A549 (cell line): ENCODE results near the gene PREPL. TPM values are rescaled to one million over a fixed set of nuclear protein-coding genes. Genes with fewer than 3 reads are reported as not detected.
A peak's percentile ranks its signal among the peaks of the same experiment; 100 is the strongest.
"Not testable (repeated sequence)": the region's sequence is repeated elsewhere in the genome, so short reads cannot be mapped to it uniquely, and the experiment has no call there.

ENCODE experiments used
- ATAC-seq, 2 experiments: fragments of 200-7000 bp in 1 of 2; fragments of >200 bp in 1 of 2; cut with Nextera tagmentation in 1 of 2; cut with Tn5 transposase in 1 of 2; 3 replicates each; pipeline versions ENCODE4 v1.8.0 to v1.9.1; 2018 to 2020; ENCODE audit warnings: mild to moderate bottlenecking in 1 of 2, moderate library complexity in 1 of 2
- CTCF ChIA-PET: fragments of 300-600 bp; sonication (Branson Sonifier 250); formaldehyde crosslinking; extraction: SDS; loops from one replicate; lab custom pipeline; 2021; ENCODE audit warnings: antibody characterized with exemption, inconsistent platforms; lab: Yijun Ruan, JAX
- POLR2A ChIA-PET: fragments of 350-600 bp; formaldehyde crosslinking; extraction: SDS; loops from one replicate; lab custom pipeline; 2021; ENCODE audit warnings: antibody characterized with exemption, inconsistent platforms; lab: Yijun Ruan, JAX
- DNase-seq, 2 experiments: peaks; one replicate each; pipeline versions ENCODE4 v3.0.0 to v3.0.0-alpha.2; 2011 to 2016; ENCODE audit warnings: low read depth in 1 of 2, low spot score in 1 of 2
- FAIRE-seq: peaks from 2 replicates; lab custom pipeline; 2011; peaks lifted over from hg19 to GRCh38; lab: Jason Lieb, UNC
- H3K27ac ChIP-seq, 2 experiments: fragments of >200 bp; sonication (Bioruptor Twin); formaldehyde crosslinking; 3 replicates each; pipeline ENCODE4 v1.5.1; 2016 to 2017
- H3K4me1 ChIP-seq: fragments of >200 bp; sonication (Bioruptor Twin); formaldehyde crosslinking; 3 replicates; pipeline ENCODE4 v1.6.1; 2016
- H3K4me2 ChIP-seq: fragments of >200 bp; sonication (Bioruptor Twin); formaldehyde crosslinking; 3 replicates; pipeline ENCODE4 v1.6.1; 2016
- H3K4me3 ChIP-seq: fragments of >200 bp; sonication (Bioruptor Twin); formaldehyde crosslinking; 3 replicates; pipeline ENCODE4 v1.5.1; 2016
- H3K9me3 ChIP-seq: fragments of >200 bp; sonication (Bioruptor Twin); formaldehyde crosslinking; 3 replicates; pipeline ENCODE4 v1.6.1; 2016
- BCL3 ChIP-seq: fragments of >200 bp; sonication (Bioruptor Twin); formaldehyde crosslinking; IDR thresholded peaks from 3 replicates; pipeline ENCODE4 v1.6.1; 2016
- CEBPB ChIP-seq, 2 experiments: fragments of >200 bp in 1 of 2; sonication (Bioruptor Twin) in 1 of 2; formaldehyde crosslinking in 1 of 2; IDR thresholded peaks; 2 replicates each; pipeline ENCODE4 v1.6.1; 2012 to 2016
- E2F6 ChIP-seq: IDR thresholded peaks from 2 replicates; pipeline ENCODE4 v1.6.1; 2012; ENCODE audit warnings: low read depth, borderline replicate concordance
- EHMT2 ChIP-seq: fragments of 200-600 bp; sonication (generic); IDR thresholded peaks from 2 replicates; pipeline ENCODE4 v1.6.1; 2016; ENCODE audit warnings: antibody characterized with exemption, low read depth, mild to moderate bottlenecking, moderate library complexity
- EP300 ChIP-seq, 2 experiments: fragments of >200 bp; sonication (Bioruptor Twin); formaldehyde crosslinking; IDR thresholded peaks; 2 replicates in 1 of 2; 3 replicates in 1 of 2; pipeline ENCODE4 v1.6.1; 2016 to 2017
- GATA3 ChIP-seq: IDR thresholded peaks from 2 replicates; pipeline ENCODE4 v1.6.1; 2012; ENCODE audit warnings: borderline replicate concordance
- HDAC2 ChIP-seq: fragments of 200-600 bp; sonication (generic); IDR thresholded peaks from 2 replicates; pipeline ENCODE4 v1.6.1; 2016
- HOXA7 ChIP-seq: fragments of 250-450 bp; sonication (Bioruptor Pico); IDR thresholded peaks from 2 replicates; pipeline ENCODE4 v1.5.0; 2020; ENCODE audit warnings: mild to moderate bottlenecking, moderate library complexity
- HOXB13 ChIP-seq: fragments of 250-450 bp; sonication (Bioruptor Pico); IDR thresholded peaks from 2 replicates; pipeline ENCODE4 v1.5.0; 2020; ENCODE audit warnings: low read depth, mild to moderate bottlenecking, moderate library complexity
- KDM1A ChIP-seq: fragments of 200-600 bp; sonication (generic); IDR thresholded peaks from 2 replicates; pipeline ENCODE4 v1.6.1; 2016; ENCODE audit warnings: low read depth, mild to moderate bottlenecking
- MAFK ChIP-seq: fragments of 450-650 bp; IDR thresholded peaks from 2 replicates; pipeline ENCODE4 v1.6.1; 2014; ENCODE audit not compliant: partially characterized antibody
- NFE2L2 ChIP-seq: fragments of 150-350 bp; conservative IDR thresholded peaks from 2 replicates; pipeline ENCODE4 v1.6.1; 2014; ENCODE audit warnings: low read length
- NR3C1 ChIP-seq: fragments of >200 bp; sonication (Bioruptor Twin); formaldehyde crosslinking; IDR thresholded peaks from 3 replicates; pipeline ENCODE4 v1.6.1; 2017
- PBX3 ChIP-seq: IDR thresholded peaks from 2 replicates; pipeline ENCODE4 v1.6.1; 2012
- RARB ChIP-seq: fragments of 250-450 bp; sonication (Bioruptor Pico); IDR thresholded peaks from 2 replicates; pipeline ENCODE4 v1.8.0; 2021; ENCODE audit warnings: mild to moderate bottlenecking, moderate library complexity
- RCOR1 ChIP-seq: fragments of 150-350 bp; IDR thresholded peaks from 2 replicates; pipeline ENCODE4 v1.6.1; 2014; ENCODE audit warnings: antibody characterized with exemption, low read length, low read depth
- SMC3 ChIP-seq: fragments of >200 bp; sonication (Bioruptor Twin); formaldehyde crosslinking; IDR thresholded peaks from 3 replicates; pipeline ENCODE4 v1.6.1; 2018; ENCODE audit warnings: inconsistent platforms
- SREBF2 ChIP-seq: fragments of 450-650 bp; IDR thresholded peaks from 2 replicates; pipeline ENCODE4 v1.6.1; 2014; ENCODE audit warnings: mild to moderate bottlenecking, moderate library complexity
- ZC3H11A ChIP-seq: fragments of 450-650 bp; IDR thresholded peaks from 2 replicates; pipeline ENCODE4 v1.6.1; 2014; ENCODE audit warnings: antibody characterized with exemption, mild to moderate bottlenecking
- ZFP36 ChIP-seq: fragments of 450-650 bp; IDR thresholded peaks from 2 replicates; pipeline ENCODE4 v1.6.1; 2014; ENCODE audit warnings: borderline replicate concordance; ENCODE audit not compliant: partially characterized antibody
- ZNF302 ChIP-seq: fragments of 250-450 bp; sonication (Bioruptor Pico); IDR thresholded peaks from 2 replicates; pipeline ENCODE4 v1.9.0; 2021; ENCODE audit warnings: inconsistent platforms, mild to moderate bottlenecking, moderate library complexity
- ZSCAN20 ChIP-seq: fragments of 250-450 bp; sonication (Bioruptor Pico); IDR thresholded peaks from 2 replicates; pipeline ENCODE4 v1.8.0; 2022; ENCODE audit warnings: mild to moderate bottlenecking, moderate library complexity
- WGBS: methylation state at CpG from one replicate; pipeline ENCODE4 v1.1.6; 2017; ENCODE audit errors: missing lambda C conversion rate; 5-methylcytosine and 5-hydroxymethylcytosine counted together
- polyA plus RNA-seq, 4 experiments: library from polyadenylated mRNA; depleted of rRNA in 3 of 4; stranded (reverse); fragments of >200 nt; fragmentation: RNase III in 1 of 4; extraction: RNeasy Plus Mini Kit Qiagen cat#74134 plus additional on column Dnase treatment in 1 of 4; gene quantifications; 2 replicates in 3 of 4; 3 replicates in 1 of 4; pipeline ENCODE4 v1.2.3, GENCODE V29; 2011 to 2017
- TF ChIP-seq, protein P1 (sequence below): fragments of 250-450 bp; sonication (Bioruptor Pico); IDR thresholded peaks from 2 replicates; pipeline ENCODE4 v1.5.0; 2021; ENCODE audit warnings: mild to moderate bottlenecking, moderate library complexity, borderline replicate concordance
- TF ChIP-seq, protein P2 (sequence below): fragments of 200-600 bp; sonication (generic); IDR thresholded peaks from 2 replicates; pipeline ENCODE4 v1.6.1; 2016; ENCODE audit warnings: antibody characterized with exemption, mild to moderate bottlenecking, moderate library complexity

The PREPL gene
- polyA plus RNA-seq, 2 of the 4 experiments (the other 2 are of a cell fraction): 28.7 to 92.7 TPM

GRCh38 chr2:44388877-44389276 is 27.6 kb upstream of the PREPL start (continued):
- TF ChIP-seq PBX3: no peak
- no peak for TF ChIP-seq SMC3
- no peak for TF ChIP-seq E2F6
- no peak for TF ChIP-seq ZFP36
- no peak for TF ChIP-seq KDM1A

GRCh38 chr2:44385226-44385625 is 23.9 kb upstream of the PREPL start:
- H3K4me2 ChIP-seq, DNase-seq, POLR2A ChIA-PET, H3K4me1 ChIP-seq, H3K27ac ChIP-seq: not testable (repeated sequence)
- WGBS: 54% methylated on average over 2 of the region's 2 CpGs
- CTCF ChIA-PET: interaction anchor here (1.0 to 13.1 kb wide), 3 partner anchors 68 to 573 kb away, joined by 3 to 184 read pairs (median 4); no protein-coding TSS in a partner anchor
- peak; percentile 31 for TF ChIP-seq MAFK
- TF ChIP-seq, all 56 proteins: peak for 1; not testable (repeated sequence) for 55
- H3K9me3 ChIP-seq, H3K4me3 ChIP-seq, FAIRE-seq, ATAC-seq: not testable (repeated sequence)

DNA sequence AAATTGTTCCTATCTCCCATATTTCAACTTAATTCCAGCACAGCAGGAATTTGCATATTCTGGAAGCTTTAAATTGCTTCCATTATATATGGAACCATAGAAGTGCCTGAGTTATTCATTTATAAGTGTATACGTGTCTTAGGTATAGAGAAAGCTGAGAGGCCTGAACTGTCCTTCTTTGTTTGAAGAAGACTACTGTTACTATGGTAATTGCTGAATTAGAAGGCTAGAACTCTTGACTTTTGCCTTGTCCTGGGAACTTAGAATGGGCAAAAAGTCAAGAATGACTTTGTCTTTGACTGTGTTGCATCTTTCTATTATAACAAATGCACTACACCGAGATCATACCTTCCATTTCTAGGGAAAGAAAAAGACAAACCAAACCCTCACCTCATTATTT is 16.2 kb upstream of the PREPL start:
- ChIA-PET CTCF (interaction anchor here (0.8 to 4.9 kb wide), 7 partner anchors 13 to 578 kb away, joined by 3 to 39 read pairs (median 4); no protein-coding TSS in a partner anchor), POLR2A (no interaction called here)
- DNase-seq (no peak), FAIRE-seq (peak; percentile 28), ATAC-seq (no peak)
- no peak overlapping the region for H3K4me2 ChIP-seq
- WGBS: 94% methylated on average over 2 of the region's 2 CpGs
- no peak overlapping the region for H3K4me3 ChIP-seq
- TF ChIP-seq RCOR1 (no peak), E2F6 (no peak), HOXA7 (CRISPR knock-in tag) (no peak), CEBPB (IDR thresholded peaks at IDR 0.05) (no peak), GATA3 (no peak), ZSCAN20 (no peak), ZC3H11A (no peak), BCL3 (no peak), EHMT2 (no peak), EP300 (IDR thresholded peaks at IDR 0.05) (no peak)
- TF ChIP-seq, protein P1, sequence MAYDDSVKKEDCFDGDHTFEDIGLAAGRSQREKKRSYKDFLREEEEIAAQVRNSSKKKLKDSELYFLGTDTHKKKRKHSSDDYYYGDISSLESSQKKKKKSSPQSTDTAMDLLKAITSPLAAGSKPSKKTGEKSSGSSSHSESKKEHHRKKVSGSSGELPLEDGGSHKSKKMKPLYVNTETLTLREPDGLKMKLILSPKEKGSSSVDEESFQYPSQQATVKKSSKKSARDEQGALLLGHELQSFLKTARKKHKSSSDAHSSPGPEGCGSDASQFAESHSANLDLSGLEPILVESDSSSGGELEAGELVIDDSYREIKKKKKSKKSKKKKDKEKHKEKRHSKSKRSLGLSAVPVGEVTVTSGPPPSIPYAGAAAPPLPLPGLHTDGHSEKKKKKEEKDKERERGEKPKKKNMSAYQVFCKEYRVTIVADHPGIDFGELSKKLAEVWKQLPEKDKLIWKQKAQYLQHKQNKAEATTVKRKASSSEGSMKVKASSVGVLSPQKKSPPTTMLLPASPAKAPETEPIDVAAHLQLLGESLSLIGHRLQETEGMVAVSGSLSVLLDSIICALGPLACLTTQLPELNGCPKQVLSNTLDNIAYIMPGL (CRISPR knock-in tag): no peak
- no peaks in the 10 kb centered on the region for H3K4me1 ChIP-seq
- H3K9me3 ChIP-seq: no peaks in the 10 kb centered on the region
- no peak overlapping the region for H3K27ac ChIP-seq

GRCh38 chr2:44372246-44372645 is 11.0 kb upstream of the PREPL start:
- Histone ChIP-seq H3K27ac (no peak overlapping the region), H3K9me3 (no peaks in the 10 kb centered on the region), H3K4me2 (no peak overlapping the region), H3K4me1 (no peaks in the 10 kb centered on the region), H3K4me3 (no peak overlapping the region)
- no peak for FAIRE-seq
- 90% methylated on average over 3 of the region's 3 CpGs for WGBS
- no peak for DNase-seq
- no peak for ATAC-seq
- ChIA-PET CTCF (no interaction called here), POLR2A (no interaction called here)
- TF ChIP-seq SREBF2: no peak
- no peak for TF ChIP-seq HOXB13 (CRISPR knock-in tag)
- no peak for TF ChIP-seq NR3C1
- no peak for TF ChIP-seq RARB (CRISPR knock-in tag)
- no peak for TF ChIP-seq MAFK
- TF ChIP-seq, protein P2, sequence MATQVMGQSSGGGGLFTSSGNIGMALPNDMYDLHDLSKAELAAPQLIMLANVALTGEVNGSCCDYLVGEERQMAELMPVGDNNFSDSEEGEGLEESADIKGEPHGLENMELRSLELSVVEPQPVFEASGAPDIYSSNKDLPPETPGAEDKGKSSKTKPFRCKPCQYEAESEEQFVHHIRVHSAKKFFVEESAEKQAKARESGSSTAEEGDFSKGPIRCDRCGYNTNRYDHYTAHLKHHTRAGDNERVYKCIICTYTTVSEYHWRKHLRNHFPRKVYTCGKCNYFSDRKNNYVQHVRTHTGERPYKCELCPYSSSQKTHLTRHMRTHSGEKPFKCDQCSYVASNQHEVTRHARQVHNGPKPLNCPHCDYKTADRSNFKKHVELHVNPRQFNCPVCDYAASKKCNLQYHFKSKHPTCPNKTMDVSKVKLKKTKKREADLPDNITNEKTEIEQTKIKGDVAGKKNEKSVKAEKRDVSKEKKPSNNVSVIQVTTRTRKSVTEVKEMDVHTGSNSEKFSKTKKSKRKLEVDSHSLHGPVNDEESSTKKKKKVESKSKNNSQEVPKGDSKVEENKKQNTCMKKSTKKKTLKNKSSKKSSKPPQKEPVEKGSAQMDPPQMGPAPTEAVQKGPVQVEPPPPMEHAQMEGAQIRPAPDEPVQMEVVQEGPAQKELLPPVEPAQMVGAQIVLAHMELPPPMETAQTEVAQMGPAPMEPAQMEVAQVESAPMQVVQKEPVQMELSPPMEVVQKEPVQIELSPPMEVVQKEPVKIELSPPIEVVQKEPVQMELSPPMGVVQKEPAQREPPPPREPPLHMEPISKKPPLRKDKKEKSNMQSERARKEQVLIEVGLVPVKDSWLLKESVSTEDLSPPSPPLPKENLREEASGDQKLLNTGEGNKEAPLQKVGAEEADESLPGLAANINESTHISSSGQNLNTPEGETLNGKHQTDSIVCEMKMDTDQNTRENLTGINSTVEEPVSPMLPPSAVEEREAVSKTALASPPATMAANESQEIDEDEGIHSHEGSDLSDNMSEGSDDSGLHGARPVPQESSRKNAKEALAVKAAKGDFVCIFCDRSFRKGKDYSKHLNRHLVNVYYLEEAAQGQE: no peak
- no peak for TF ChIP-seq NFE2L2
- no peak for TF ChIP-seq ZNF302 (CRISPR knock-in tag)
- no peak for TF ChIP-seq ZC3H11A
- TF ChIP-seq HDAC2: no peak
